Endothelial cell of umbilical vein (primary cell): Measurements from ENCODE around the gene NRM. TPM values are rescaled to one million over a fixed set of nuclear protein-coding genes. Genes with fewer than 3 reads are reported as not detected.
"Not testable (repeated sequence)": the region's sequence is repeated elsewhere in the genome, so short reads cannot be mapped to it uniquely, and the experiment has no call there.

ENCODE experiments used
- BruUV-seq: library from RNA; stranded (reverse); fragments of 400-500 nt; replicated peaks from 2 replicates; lab custom pipeline; 2021; lab: Mats Ljungman, UMichigan
- CTCF ChIA-PET: fragments of 300-600, 350-600 bp; sonication (Branson Sonifier 250); formaldehyde crosslinking; loops from one replicate; lab custom pipeline; 2021; ENCODE audit warnings: antibody characterized with exemption, inconsistent platforms; lab: Charles Lee
- POLR2A ChIA-PET: fragments of 300-600, 350-600 bp; sonication (Branson Sonifier 250); formaldehyde crosslinking; loops from one replicate; lab custom pipeline; 2021; ENCODE audit warnings: antibody characterized with exemption, inconsistent platforms; lab: Charles Lee
- DNase-seq: peaks from one replicate; pipeline ENCODE4 v3.0.0-alpha.2; 2011; ENCODE audit warnings: low read depth, low spot score
- FAIRE-seq: peaks from 2 replicates; lab custom pipeline; 2011; peaks lifted over from hg19 to GRCh38; lab: Jason Lieb, UNC
- H2AFZ ChIP-seq: 2 replicates; pipeline ENCODE4 v1.6.0; 2012; ENCODE audit warnings: low read depth, low read length, control low read depth, inconsistent platforms
- H3K27ac ChIP-seq: 2 replicates; pipeline ENCODE4 v1.5.1; 2011; ENCODE audit warnings: low read depth, mild to moderate bottlenecking, control low read depth, low read length, moderate library complexity; ENCODE audit not compliant: insufficient read depth
- H3K27me3 ChIP-seq, 2 experiments: 2 replicates each; pipeline versions ENCODE4 v1.6.0 to v1.6.1; 2011; ENCODE audit warnings: low read length in 2 of 2, mixed read lengths in 1 of 2; ENCODE audit not compliant: control insufficient read depth in 2 of 2, insufficient read depth in 2 of 2
- H3K36me3 ChIP-seq, 2 experiments: 2 replicates in 1 of 2; 3 replicates in 1 of 2; pipeline ENCODE4 v1.5.1; 2011; ENCODE audit warnings: low read length in 2 of 2, mild to moderate bottlenecking in 1 of 2, moderate library complexity in 1 of 2; ENCODE audit not compliant: control insufficient read depth in 2 of 2, insufficient read depth in 2 of 2; ENCODE audit errors: extremely low read depth in 1 of 2
- H3K4me1 ChIP-seq: 3 replicates; pipeline ENCODE4 v1.5.1; 2011; ENCODE audit warnings: mild to moderate bottlenecking, low read length; ENCODE audit not compliant: control insufficient read depth, insufficient read depth; ENCODE audit errors: extremely low read depth
- H3K4me2 ChIP-seq: 2 replicates; pipeline ENCODE4 v1.6.1; 2011; ENCODE audit warnings: low read length, control low read depth, mixed read lengths; ENCODE audit not compliant: insufficient read depth
- H3K4me3 ChIP-seq, 3 experiments: fragments of 200-600 bp in 1 of 3; sonication (generic), shearing (Covaris generic) in 1 of 3; replicated peaks in 1 of 3; 2 replicates each; pipeline ENCODE4 v1.5.1; 2011 to 2016; ENCODE audit warnings: control low read depth in 3 of 3, low read length in 3 of 3, mild to moderate bottlenecking in 2 of 3, inconsistent platforms in 1 of 3, low read depth in 1 of 3, moderate library complexity in 1 of 3; ENCODE audit not compliant: insufficient read depth in 1 of 3
- H3K79me2 ChIP-seq: 2 replicates; pipeline ENCODE4 v1.6.0; 2012; ENCODE audit warnings: low read length, inconsistent platforms; ENCODE audit not compliant: control insufficient read depth, insufficient read depth
- H3K9ac ChIP-seq: replicated peaks from 2 replicates; pipeline ENCODE3; 2011; ENCODE audit warnings: low read length, control low read depth; ENCODE audit not compliant: insufficient read depth; ENCODE audit errors: extremely low read depth
- H3K9me1 ChIP-seq: replicated peaks from 3 replicates; pipeline ENCODE4 v1.6.0; 2011; ENCODE audit warnings: mild to moderate bottlenecking, low read length; ENCODE audit not compliant: control insufficient read depth, insufficient read depth; ENCODE audit errors: extremely low read depth
- H3K9me3 ChIP-seq: replicated peaks from 2 replicates; pipeline ENCODE4 v1.5.1; 2012; ENCODE audit warnings: low read length, inconsistent platforms; ENCODE audit not compliant: control insufficient read depth, insufficient read depth
- H4K20me1 ChIP-seq: replicated peaks from 2 replicates; pipeline ENCODE3; 2011; ENCODE audit warnings: mild to moderate bottlenecking, low read length; ENCODE audit not compliant: control insufficient read depth, insufficient read depth; ENCODE audit errors: extremely low read depth
- FOS ChIP-seq: IDR thresholded peaks from 2 replicates; pipeline ENCODE4 v1.6.1; 2011; ENCODE audit warnings: mild to moderate bottlenecking, low read length, moderate library complexity, borderline replicate concordance; ENCODE audit not compliant: insufficient read depth
- GATA2 ChIP-seq: IDR thresholded peaks from 2 replicates; pipeline ENCODE4 v1.7.0; 2011; ENCODE audit warnings: low read depth, mild to moderate bottlenecking, moderate library complexity, mixed read lengths, low read length; ENCODE audit not compliant: insufficient read length, insufficient read depth
- JUN ChIP-seq: IDR thresholded peaks from 2 replicates; pipeline ENCODE4 v1.6.1; 2011; ENCODE audit warnings: borderline replicate concordance, low read depth; ENCODE audit not compliant: insufficient read length, insufficient read depth
- POLR2AphosphoS5 ChIP-seq: IDR thresholded peaks from 2 replicates; pipeline ENCODE4 v1.6.1; 2012; ENCODE audit warnings: low read depth, mild to moderate bottlenecking, control low read depth, low read length, moderate library complexity; ENCODE audit not compliant: insufficient read depth
- dilution Hi-C: fragments of 300-500 bp; cut with MboI; formaldehyde crosslinking; loops from one replicate; pipeline ENCODE4 v1.15.0; 2019; ENCODE audit warnings: low sequenced_read_pairs; ENCODE audit not compliant: extremely low pct_ligation_motif_present
- intact Hi-C: fragments of 100-400 bp; cut with micrococcal nuclease; formaldehyde crosslinking; loops from one replicate; pipeline ENCODE4 v1.10.0; 2022
- polyA plus RNA-seq, 4 experiments: library from polyadenylated mRNA; depleted of rRNA in 3 of 4; stranded (reverse) in 3 of 4; unstranded in 1 of 4; fragments of >200 nt; gene quantifications; 2 replicates each; pipeline versions ENCODE4 v1.2.1 to v1.2.3, GENCODE V29; 2011 to 2012; ENCODE audit warnings: missing spikeins in 1 of 4
- total RNA-seq: library from RNA; stranded (reverse); gene quantifications from 2 replicates; pipeline ENCODE4 v1.2.3, GENCODE V29; 2021

The NRM gene
- total and polyA plus RNA-seq, 2 donors (not counting 3 experiments of a cell fraction or from before 2014, with no cell fraction given), result 32.2 to 33.8 TPM

GRCh38 chr6:30724906-30725667 lies 34.3 kb upstream of the NRM start:
- no peak overlapping the region for H3K4me2 ChIP-seq
- H3K9me3 ChIP-seq, result no peaks in the 10 kb centered on the region
- no peak overlapping the region for H2AFZ ChIP-seq
- TF ChIP-seq FOS (no peak), POLR2AphosphoS5 (peak; percentile 49), GATA2 (peak; percentile 30), JUN (no peak)
- peaks cover 7% of the 10 kb centered on the region for H4K20me1 ChIP-seq
- peak; percentile 24 for FAIRE-seq
- ChIA-PET CTCF (interaction anchor here (0.8 to 9.2 kb wide), 5 partner anchors 40 to 362 kb away, joined by 3 to 296 read pairs (median 4); no protein-coding TSS in a partner anchor), POLR2A (interaction anchor here (0.5 to 0.6 kb wide), 2 partner anchors 50 to 110 kb away, joined by 3 read pairs; no protein-coding TSS in a partner anchor)
- no TSS peak for BruUV-seq
- H3K4me1 ChIP-seq, result peaks cover 21% of the 10 kb centered on the region
- dilution Hi-C loops, result loop anchor here (25.0 kb wide), 1 partner anchor 162 kb away; the partner anchor contains the start of gene DDR1
- peaks cover 50% of the 10 kb centered on the region for H3K79me2 ChIP-seq
- no peak for DNase-seq
- H3K27me3 ChIP-seq, result no peaks in the 10 kb centered on the region
- no peaks in the 10 kb centered on the region for H3K9me1 ChIP-seq
- no peak overlapping the region for H3K27ac ChIP-seq
- no peak overlapping the region for H3K9ac ChIP-seq
- intact Hi-C loops, result no loop called here
- H3K4me3 ChIP-seq, result no peak overlapping the region
- H3K36me3 ChIP-seq, result peaks cover 16 to 35% of the 10 kb centered on the region in 2 experiments

- peaks cover 16 to 31% of the 10 kb centered on the region in 2 experiments for H3K36me3 ChIP-seq
Observed at GRCh38 chr6:30723843-30724741, 33.3 kb upstream of the NRM start.

More at GRCh38 chr6:30723843-30724741, 33.3 kb upstream of the NRM start:
- peaks cover 26% of the 10 kb centered on the region for H3K4me1 ChIP-seq
- BruUV-seq, result TSS peak; percentile 29
- intact Hi-C loops, H3K9me3 ChIP-seq, DNase-seq, H3K27ac ChIP-seq, H3K9ac ChIP-seq, H3K4me3 ChIP-seq, H4K20me1 ChIP-seq, H3K27me3 ChIP-seq, H3K9me1 ChIP-seq, H2AFZ ChIP-seq, dilution Hi-C loops: not testable (repeated sequence)
- peaks cover 55% of the 10 kb centered on the region for H3K79me2 ChIP-seq
- ChIA-PET CTCF (interaction anchor here (0.8 to 9.2 kb wide), 10 partner anchors 18 to 363 kb away, joined by 3 to 296 read pairs (median 5); partner anchors contain the start of gene FLOT1), POLR2A (interaction anchor here (0.6 kb wide), 1 partner anchor 49 kb away, joined by 3 read pairs; no protein-coding TSS in a partner anchor)
- H3K4me2 ChIP-seq, result peak overlapping the region; percentile 89
- FAIRE-seq, result peak; percentile 59
